IPS-18a (cell line): ENCODE results near the gene MIA.
"Not testable (repeated sequence)": the region's sequence is repeated elsewhere in the genome, so short reads cannot be mapped to it uniquely, and the experiment has no call there.

Experiments used
- H3K27ac ChIP-seq: one replicate; pipeline ENCODE4 v1.5.1; 2013; ENCODE audit warnings: low read length
- H3K27me3 ChIP-seq: one replicate; pipeline ENCODE4 v1.6.1; 2013; ENCODE audit warnings: mild to moderate bottlenecking, low read length; ENCODE audit not compliant: control insufficient read depth, insufficient read depth
- H3K36me3 ChIP-seq: one replicate; pipeline ENCODE4 v1.6.1; 2013; ENCODE audit warnings: low read depth, low read length; ENCODE audit not compliant: control insufficient read depth
- H3K4me1 ChIP-seq: one replicate; pipeline ENCODE4 v1.6.1; 2013; ENCODE audit warnings: low read depth, low read length; ENCODE audit not compliant: control insufficient read depth
- H3K4me3 ChIP-seq: one replicate; pipeline ENCODE4 v1.5.1; 2013; ENCODE audit warnings: low read length
- H3K9ac ChIP-seq: one replicate; pipeline ENCODE4 v1.6.1; 2013; ENCODE audit warnings: mild to moderate bottlenecking, low read length, moderate library complexity
- H3K9me3 ChIP-seq: one replicate; pipeline ENCODE4 v1.6.1; 2013; ENCODE audit warnings: low read depth, low read length; ENCODE audit not compliant: control insufficient read depth

MIA gene

DNA sequence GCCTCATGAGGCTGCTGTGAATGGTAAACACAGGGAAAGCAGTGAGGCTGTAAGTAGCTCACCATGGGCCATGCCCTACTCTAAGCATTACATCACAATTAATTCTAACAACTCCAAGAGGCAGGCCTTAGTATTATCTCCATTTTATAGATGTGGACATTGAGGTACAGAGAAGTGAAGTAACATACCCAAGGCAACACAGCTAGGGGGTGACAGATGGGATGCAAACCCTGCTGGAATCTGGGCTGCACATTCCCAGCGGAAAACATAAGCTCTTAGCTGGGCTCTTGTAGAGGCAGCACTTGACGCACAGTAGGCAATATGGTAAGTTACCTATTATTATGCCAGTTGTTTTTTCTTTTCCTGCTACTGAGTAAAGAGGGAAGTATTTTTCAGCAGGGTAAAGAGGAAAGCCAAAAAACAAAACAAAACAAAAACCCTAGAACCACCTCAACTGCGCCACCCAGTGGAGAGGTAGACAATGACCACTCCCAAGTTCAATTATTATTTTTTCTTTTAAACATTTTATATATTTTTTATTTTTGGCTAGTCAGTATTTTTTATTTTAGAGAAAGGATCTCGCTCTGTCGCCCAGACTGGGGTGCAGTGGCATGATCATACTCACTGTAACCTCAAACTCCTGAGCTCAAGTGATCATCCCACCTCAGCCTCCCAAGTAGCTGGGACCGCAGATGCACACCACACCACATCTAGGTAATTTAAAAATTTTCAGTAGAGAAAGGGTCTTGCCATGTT lies 44.3 kb downstream of the MIA start:
- not testable (repeated sequence) for H3K9me3 ChIP-seq, H3K4me3 ChIP-seq, H3K27ac ChIP-seq, H3K4me1 ChIP-seq, H3K36me3 ChIP-seq, H3K9ac ChIP-seq, H3K27me3 ChIP-seq

DNA sequence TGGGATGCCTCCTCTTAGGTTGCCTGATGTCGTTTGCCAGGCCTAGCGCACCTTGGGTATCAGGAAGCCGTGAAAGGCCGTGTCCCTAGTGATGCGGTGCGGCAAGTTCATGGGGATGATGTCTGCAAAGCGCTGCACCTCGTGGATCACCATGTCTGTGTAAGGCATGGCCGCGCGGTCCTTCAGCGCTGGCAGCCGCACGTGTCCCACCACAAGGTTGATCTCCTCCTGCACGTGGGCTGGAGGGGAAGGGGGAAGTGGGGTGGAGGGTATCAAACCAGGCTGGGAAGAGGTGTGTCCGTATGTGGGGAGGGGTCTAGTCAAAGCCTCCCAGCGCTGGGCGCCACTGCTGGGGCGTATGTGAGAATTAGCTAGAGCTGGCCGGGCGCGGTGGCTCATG lies 46.8 kb downstream of the MIA start:
- no peak overlapping the region for H3K9ac ChIP-seq
- no peaks in the 10 kb centered on the region for H3K9me3 ChIP-seq
- no peaks in the 10 kb centered on the region for H3K36me3 ChIP-seq
- no peaks in the 10 kb centered on the region for H3K4me1 ChIP-seq
- H3K27me3 ChIP-seq: peaks cover 3% of the 10 kb centered on the region
- H3K27ac ChIP-seq: no peak overlapping the region
- H3K4me3 ChIP-seq: no peak overlapping the region

DNA sequence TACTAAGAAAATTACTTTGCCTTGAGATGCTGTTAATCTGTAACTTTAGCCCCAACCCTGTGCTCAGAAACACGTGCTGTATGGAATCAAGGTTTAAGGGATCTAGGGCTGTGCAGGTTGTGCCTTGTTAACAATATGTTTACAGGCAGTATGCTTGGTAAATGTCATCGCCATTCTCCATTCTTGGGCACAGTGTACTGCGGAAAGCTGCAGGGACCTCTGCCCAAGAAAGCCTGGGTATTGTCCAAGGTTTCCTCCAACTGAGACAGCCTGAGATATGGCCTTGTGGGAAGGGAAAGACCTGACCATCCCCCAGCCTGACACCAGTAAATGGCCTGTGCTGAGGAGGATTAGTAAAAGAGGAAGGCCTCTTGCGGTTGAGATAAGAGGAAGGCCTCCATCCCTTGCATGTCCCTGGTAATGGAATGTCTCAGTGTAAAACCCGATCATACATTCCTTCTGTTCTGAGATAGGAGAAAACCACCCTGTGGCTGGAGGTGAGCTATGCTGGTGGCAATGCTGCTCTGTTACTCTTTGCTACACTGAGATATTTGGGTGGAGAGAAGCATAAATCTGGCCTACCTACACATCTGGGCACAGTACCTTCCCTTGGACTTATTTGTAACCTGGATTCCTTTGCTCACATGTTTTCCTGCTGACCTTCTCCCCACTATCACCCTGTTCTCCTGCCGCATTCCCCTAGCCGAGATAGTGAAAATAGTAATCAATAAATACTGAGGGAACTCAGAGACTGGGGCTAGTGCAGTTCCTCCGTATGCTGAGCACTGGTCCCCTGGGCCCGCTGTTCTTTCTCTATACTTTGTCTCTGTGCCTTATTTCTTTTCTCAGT lies 47.6 kb downstream of the MIA start:
- not testable (repeated sequence) for H3K27me3 ChIP-seq, H3K36me3 ChIP-seq, H3K27ac ChIP-seq, H3K4me3 ChIP-seq, H3K9me3 ChIP-seq, H3K9ac ChIP-seq, H3K4me1 ChIP-seq

DNA sequence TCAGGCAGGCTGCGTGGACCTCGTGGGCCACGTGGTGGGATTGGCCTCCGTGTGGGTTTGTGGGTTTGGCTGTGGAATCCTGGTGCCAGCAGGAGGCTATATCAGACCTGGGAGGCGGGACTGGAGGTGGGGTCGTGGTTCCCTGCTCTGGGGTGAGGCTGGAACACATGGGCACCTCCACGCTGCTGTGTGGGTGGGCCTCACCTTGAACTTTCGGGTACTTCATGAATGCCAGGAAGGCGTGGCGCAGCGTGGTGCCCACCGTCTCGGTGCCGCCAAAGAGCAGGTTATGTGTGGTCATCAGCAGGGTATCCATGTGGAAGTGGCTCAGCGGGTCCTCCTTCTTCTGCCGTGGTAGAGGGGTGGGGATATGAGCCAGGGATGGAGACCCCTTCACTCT lies 49.6 kb downstream of the MIA start:
- not testable (repeated sequence) for H3K9me3 ChIP-seq, H3K27me3 ChIP-seq, H3K9ac ChIP-seq, H3K4me1 ChIP-seq, H3K36me3 ChIP-seq, H3K4me3 ChIP-seq, H3K27ac ChIP-seq

DNA sequence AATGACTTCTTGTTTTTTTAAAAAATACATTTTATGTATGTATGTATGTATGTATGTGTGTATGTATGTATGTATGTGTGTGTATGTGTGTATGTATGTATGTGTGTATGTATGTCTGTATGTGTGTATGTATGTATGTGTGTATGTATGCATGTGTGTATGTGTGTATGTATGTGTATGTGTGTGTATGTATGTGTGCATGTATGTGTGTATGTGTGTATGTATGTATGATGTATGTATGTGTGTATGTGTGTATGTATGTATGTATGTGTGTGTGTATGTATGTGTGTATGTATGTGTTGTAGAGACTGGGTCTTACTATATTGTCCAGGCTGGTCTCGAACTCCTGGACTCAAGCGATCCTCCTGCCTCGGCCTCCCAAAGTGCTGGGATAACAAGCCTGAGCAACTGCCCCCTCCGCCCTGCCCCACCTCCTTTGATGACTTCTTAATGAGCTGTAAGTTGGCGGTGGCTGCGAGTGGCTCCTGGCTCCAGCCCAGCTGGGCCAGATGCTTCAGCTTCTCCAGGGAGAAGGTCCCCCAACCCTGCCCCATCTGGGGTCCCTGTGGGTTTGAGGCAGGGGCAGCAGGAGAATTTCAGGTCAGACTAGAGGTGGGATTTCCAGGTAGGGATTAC lies 50.3 kb downstream of the MIA start:
- not testable (repeated sequence) for H3K4me1 ChIP-seq, H3K9ac ChIP-seq, H3K36me3 ChIP-seq, H3K4me3 ChIP-seq, H3K27ac ChIP-seq, H3K27me3 ChIP-seq, H3K9me3 ChIP-seq

DNA sequence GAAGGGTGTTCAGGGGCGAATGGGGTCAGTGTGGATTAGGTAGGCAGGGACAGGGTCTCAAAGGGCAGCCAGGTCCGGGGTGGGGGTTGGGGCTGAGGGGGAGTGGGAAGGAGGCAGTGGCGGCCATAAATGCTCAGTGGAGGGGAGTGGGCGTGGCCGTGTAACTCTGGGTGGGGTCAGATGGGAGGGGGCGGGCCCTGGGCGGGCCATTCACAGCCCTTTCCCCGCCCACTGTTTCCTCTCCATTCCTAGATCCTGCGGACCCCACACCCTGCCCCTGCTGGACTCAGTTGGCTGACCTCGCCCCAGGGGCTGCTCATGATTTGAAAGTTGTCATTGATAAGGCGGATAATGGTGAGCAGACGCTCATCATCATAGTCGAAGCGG lies 51.0 kb downstream of the MIA start:
- H3K9me3 ChIP-seq, H3K36me3 ChIP-seq, H3K27ac ChIP-seq, H3K9ac ChIP-seq, H3K4me3 ChIP-seq, H3K4me1 ChIP-seq, H3K27me3 ChIP-seq: not testable (repeated sequence)

DNA sequence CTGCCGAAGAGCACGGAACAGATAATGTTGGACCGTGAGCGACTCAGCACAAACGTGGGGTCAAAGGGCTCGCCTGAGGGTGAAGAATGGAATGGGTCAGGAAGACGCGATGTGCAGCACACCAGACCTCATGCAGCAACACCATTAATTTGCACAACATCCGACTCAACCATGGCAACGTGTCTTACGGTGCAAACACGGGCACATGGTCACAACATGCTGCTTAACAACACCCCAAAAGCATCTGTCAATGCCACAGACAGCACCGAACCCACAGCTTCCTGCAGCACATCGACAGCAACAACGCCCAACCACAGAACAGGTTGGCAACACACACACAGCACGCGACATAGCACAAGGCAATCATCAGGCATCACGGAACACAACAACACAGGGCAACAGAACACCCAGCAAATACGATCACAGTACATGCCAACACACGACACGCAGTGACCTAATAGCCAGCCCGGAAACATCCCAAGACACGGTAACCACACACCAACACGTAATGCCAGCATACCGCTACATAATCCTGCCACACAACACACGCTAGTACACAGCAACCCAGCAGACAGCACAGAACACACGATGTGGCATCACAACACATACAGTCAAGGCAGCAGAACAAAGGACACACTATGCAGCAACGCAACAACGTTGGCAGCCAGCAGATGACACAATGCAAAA lies 51.5 kb downstream of the MIA start:
- not testable (repeated sequence) for H3K4me1 ChIP-seq, H3K9me3 ChIP-seq, H3K4me3 ChIP-seq, H3K36me3 ChIP-seq, H3K27me3 ChIP-seq, H3K27ac ChIP-seq, H3K9ac ChIP-seq
